HG02642 (cell line): Measurements from ENCODE around the gene TMEM43.

Experiments used
- ATAC-seq: cut with Tn5 transposase; IDR thresholded peaks from one replicate; pipeline ENCODE4 v1.9.1; 2021; ENCODE audit warnings: mild to moderate bottlenecking; ENCODE audit not compliant: unreplicated experiment, poor library complexity

Gene TMEM43

GRCh38 chr3:14172496-14172895 lies 47.6 kb downstream of the TMEM43 start:
- ATAC-seq: no peak

- ATAC-seq: no peak
Observed at GRCh38 chr3:14174483-14174882, 49.6 kb downstream of the TMEM43 start.

- ATAC-seq: peak; percentile 19
Observed at GRCh38 chr3:14175383-14176037, 50.7 kb downstream of the TMEM43 start.

GRCh38 chr3:14177580-14178246 lies 52.9 kb downstream of the TMEM43 start:
- peak; percentile 21 for ATAC-seq

DNA sequence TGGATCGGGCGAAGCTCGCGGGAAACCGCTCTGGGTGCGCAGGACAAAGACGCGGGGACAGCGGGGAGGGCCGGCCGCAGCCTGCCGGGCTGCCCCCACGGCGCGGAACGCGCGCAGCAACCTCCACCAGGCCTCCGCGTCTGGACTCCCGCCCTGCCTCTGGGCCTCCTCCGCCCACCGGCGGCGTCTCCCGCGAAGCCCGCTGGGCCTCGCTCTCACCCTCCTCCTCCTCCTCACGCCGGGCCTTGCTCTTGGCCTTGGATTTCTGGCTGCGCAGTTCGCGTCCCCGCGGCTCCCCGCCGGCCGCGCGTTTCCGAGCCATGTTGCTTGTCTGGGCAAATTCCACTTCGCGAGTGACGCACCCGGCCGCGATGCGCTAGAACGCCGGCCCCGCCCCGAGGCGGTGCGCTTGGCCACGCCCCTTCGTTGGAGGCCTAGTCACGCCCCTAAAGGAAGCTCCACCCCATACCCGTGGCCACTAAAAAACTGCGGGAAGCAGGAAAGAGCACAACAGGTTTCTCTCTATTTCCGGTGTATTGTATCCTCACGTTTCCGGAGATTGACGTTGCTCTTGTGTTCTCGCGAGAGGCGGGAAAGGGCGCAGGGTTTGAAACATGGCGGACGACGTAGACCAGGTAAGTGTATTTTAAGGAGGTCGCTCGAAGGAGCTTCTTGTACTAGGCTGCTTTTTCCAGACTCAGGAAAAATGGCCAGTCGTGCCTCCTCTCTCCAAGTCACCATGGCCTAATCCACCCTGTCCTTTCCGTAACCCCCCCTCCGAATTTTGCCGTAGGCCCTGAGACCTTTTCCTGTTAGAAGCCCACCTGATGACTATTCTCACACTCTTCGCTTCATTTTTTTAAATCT lies 53.6 kb downstream of the TMEM43 start, which contains the start of the genes LSM3 and XPC:
LSM3 (plus strand) TSS at position 571 of the 867 bp plus-strand sequence; CDS start at position 615, 44 bp downstream.
XPC (minus strand) TSS at position 355 of the 867 bp plus-strand sequence; CDS start at position 322, 33 bp downstream.
- peak; percentile 94 for ATAC-seq

DNA sequence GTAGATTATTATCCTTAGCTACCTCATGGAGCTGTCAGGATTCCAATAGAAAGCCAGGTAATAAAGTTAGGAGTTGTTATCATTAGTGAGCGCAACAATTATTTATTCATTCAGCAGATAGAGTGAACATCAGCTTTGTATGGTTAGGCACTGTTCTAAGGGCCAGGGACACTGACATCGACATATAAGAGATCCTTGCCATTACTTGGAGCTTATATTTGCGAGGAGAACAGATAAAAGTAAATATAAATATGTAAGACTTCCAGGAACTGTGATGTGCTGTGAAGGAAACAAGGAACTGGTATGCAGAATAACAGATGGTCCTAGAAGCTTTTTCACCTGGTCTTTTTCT lies 54.2 kb downstream of the TMEM43 start:
- no peak for ATAC-seq

- ATAC-seq: no peak
Observed at GRCh38 chr3:14179795-14180194, 54.9 kb downstream of the TMEM43 start.

- no peak for ATAC-seq
Observed at GRCh38 chr3:14181253-14181652, 56.4 kb downstream of the TMEM43 start.

DNA sequence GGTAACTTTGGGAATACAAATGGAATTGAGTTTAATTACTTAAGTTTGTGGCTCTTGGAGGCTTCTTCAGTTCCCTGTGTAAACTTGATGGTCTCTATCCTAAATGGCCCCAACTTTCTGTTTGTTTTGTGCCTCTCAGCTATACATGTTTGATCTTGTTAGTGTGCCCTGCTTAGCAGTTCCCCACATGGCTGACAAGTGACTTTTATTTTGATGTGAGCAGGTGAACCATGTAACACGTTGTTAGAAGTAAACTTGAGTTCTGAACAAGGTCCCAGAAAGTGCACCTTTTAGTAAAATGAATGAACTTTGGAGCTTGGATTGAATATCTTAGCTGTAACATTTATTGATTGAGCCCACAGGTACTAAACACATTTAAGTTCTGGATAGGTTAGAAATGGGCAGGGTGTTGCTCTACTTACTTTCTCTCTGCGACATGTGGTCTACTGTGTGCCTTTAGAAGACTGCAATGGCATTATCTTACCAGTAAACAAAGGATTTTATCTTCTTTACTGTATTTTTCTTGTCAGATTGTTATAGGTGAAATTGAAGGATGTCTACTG lies 58.2 kb downstream of the TMEM43 start:
- no peak for ATAC-seq

GRCh38 chr3:14186854-14187458 lies 62.1 kb downstream of the TMEM43 start:
- ATAC-seq: no peak

GRCh38 chr3:14188041-14188754 lies 63.3 kb downstream of the TMEM43 start:
- no peak for ATAC-seq
